Prostate gland (tissue), 2 donors: Measurements from ENCODE around the gene LASP1.

ENCODE experiments used
- POLR2A ChIP-seq: fragments of 450-650 bp; IDR thresholded peaks from one replicate; pipeline ENCODE4 v1.6.1; 2016; ENCODE audit warnings: antibody characterized with exemption, mild to moderate bottlenecking
- POLR2AphosphoS5 ChIP-seq: sonication (generic); formaldehyde crosslinking; IDR thresholded peaks from one replicate; pipeline ENCODE4 v1.6.1; 2017; ENCODE audit warnings: antibody characterized with exemption
- TF ChIP-seq, protein P1 (sequence below), 4 experiments: fragments of 200-600 bp in 2 of 4; fragments of 450-650 bp in 2 of 4; sonication (generic) in 2 of 4; IDR thresholded peaks; 1 replicate in 3 of 4; 2 replicates in 1 of 4; pipeline ENCODE4 v1.5.1; 2016 to 2019; ENCODE audit warnings: antibody characterized with exemption in 4 of 4, mild to moderate bottlenecking in 2 of 4, moderate library complexity in 2 of 4

DNA sequence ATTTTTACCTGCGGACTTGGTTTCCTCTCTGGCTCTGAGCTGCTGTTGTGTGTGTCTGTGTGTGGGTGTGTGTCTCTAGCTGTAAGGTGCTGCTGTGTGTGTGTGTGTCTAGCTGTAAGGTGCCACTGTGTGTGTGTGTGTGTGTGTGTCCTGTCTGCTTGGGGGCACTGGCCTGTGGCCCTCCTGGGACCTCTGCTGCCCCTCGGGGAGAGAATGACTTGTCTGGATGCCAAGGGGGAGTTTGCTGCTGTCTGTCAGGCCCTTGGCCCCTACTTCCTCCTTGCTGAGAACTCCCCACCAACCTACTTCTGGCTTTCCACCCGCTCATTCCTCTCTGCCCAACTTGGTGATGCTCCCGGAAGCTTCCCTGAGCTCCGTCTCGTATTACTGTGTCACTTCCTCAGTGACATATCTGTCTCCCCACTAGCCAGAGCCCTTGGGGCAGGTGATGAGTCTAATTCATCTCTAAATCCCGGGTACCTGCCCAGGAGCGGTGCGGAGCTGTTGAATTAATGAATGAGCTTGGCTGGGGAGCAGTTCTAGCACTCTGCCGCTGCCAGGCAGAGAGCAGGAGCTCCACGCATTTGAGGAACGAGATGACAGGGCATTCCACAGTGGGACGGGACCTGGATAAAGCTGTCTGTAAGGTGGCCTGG is 52.0 kb downstream of the LASP1 start:
- TF ChIP-seq, protein P1, sequence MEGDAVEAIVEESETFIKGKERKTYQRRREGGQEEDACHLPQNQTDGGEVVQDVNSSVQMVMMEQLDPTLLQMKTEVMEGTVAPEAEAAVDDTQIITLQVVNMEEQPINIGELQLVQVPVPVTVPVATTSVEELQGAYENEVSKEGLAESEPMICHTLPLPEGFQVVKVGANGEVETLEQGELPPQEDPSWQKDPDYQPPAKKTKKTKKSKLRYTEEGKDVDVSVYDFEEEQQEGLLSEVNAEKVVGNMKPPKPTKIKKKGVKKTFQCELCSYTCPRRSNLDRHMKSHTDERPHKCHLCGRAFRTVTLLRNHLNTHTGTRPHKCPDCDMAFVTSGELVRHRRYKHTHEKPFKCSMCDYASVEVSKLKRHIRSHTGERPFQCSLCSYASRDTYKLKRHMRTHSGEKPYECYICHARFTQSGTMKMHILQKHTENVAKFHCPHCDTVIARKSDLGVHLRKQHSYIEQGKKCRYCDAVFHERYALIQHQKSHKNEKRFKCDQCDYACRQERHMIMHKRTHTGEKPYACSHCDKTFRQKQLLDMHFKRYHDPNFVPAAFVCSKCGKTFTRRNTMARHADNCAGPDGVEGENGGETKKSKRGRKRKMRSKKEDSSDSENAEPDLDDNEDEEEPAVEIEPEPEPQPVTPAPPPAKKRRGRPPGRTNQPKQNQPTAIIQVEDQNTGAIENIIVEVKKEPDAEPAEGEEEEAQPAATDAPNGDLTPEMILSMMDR (IDR thresholded peaks at IDR 0.05), result no peak
- TF ChIP-seq POLR2A (no peak), POLR2AphosphoS5 (no peak)
